ENCODE results near the gene TSPAN9. TPM values are rescaled to one million over a fixed set of nuclear protein-coding genes. Genes with fewer than 3 reads are reported as not detected.

The TSPAN9 gene
- total RNA-seq, 1 experiment from 2014 or later, result 13.2 TPM

- Histone ChIP-seq H2AFZ (ENCODE audit: low read depth, low read length, poor library complexity, severe bottlenecking) (no peak overlapping the region), H3K9ac (ENCODE audit: low read length) (no peak overlapping the region), H3K4me1 (ENCODE audit: control insufficient read depth in 1 of 2, insufficient read depth in 2 of 2, low read length in 2 of 2) (no peaks in the 10 kb centered on the region), H3K4me3 (replicated peaks in 1 of 2; ENCODE audit: low read depth in 1 of 2, low read length in 2 of 2) (no peak overlapping the region), H3K4me2 (ENCODE audit: low read length) (no peak overlapping the region), H3K9me3 (ENCODE audit: control insufficient read depth in 1 of 2, insufficient read depth in 1 of 2, low read depth in 1 of 2, low read length in 2 of 2) (no peaks in the 10 kb centered on the region), H4K20me1 (ENCODE audit: insufficient read depth) (no peaks in the 10 kb centered on the region), H3K36me3 (ENCODE audit: control insufficient read depth in 1 of 2, insufficient read depth in 2 of 2, low read length in 2 of 2) (no peaks in the 10 kb centered on the region), H3K27ac (ENCODE audit: low read depth, low read length) (no peak overlapping the region), H3K79me2 (ENCODE audit: insufficient read depth, low read length) (no peaks in the 10 kb centered on the region), H3K9me2 (ENCODE audit: insufficient read depth) (no peaks in the 10 kb centered on the region), H3K27me3 (ENCODE audit: insufficient read depth, low read length) (no peaks in the 10 kb centered on the region)
- ATAC-seq, result no peak
- intact Hi-C loops (cut with micrococcal nuclease), result no loop called here
- no TSS peak for BruUV-seq (replicated peaks)
- CTCF ChIA-PET, result no interaction called here
- RAD21 ChIA-PET (ENCODE audit: low non-redundant PET in 1 of 2, low total read pairs in 2 of 2, uncharacterized antibody in 2 of 2, unreplicated experiment in 2 of 2), result no interaction called here
- no peak for DNase-seq (ENCODE audit: low read depth, low spot score)
- POLR2A ChIA-PET, result no interaction called here
- TF ChIP-seq EGR1 (IDR thresholded peaks at IDR 0.05; ENCODE audit: low read depth), result no peak
- TF ChIP-seq CBX3 (IDR thresholded peaks at IDR 0.05; ENCODE audit: low read depth), result no peak
- no peak for TF ChIP-seq SIN3A (IDR thresholded peaks at IDR 0.05; ENCODE audit: low read depth)
- TF ChIP-seq EZH2phosphoT487 (IDR thresholded peaks at IDR 0.05; ENCODE audit: borderline replicate concordance), result no peak
- TF ChIP-seq ZBTB33 (IDR thresholded peaks at IDR 0.05; ENCODE audit: extremely low read depth, insufficient replicate concordance, low read length), result no peak
- no peak for TF ChIP-seq SP1 (IDR thresholded peaks at IDR 0.05; ENCODE audit: low read depth)
Measured at GRCh38 chr12:3250576-3250975, 173.4 kb downstream of the TSPAN9 start.

- no peak for ATAC-seq
- Histone ChIP-seq H3K4me3 (replicated peaks in 1 of 2; ENCODE audit: low read depth in 1 of 2, low read length in 2 of 2) (no peak overlapping the region), H2AFZ (ENCODE audit: low read depth, low read length, poor library complexity, severe bottlenecking) (no peak overlapping the region), H3K9me3 (ENCODE audit: control insufficient read depth in 1 of 2, insufficient read depth in 1 of 2, low read depth in 1 of 2, low read length in 2 of 2) (no peaks in the 10 kb centered on the region), H4K20me1 (ENCODE audit: insufficient read depth) (no peaks in the 10 kb centered on the region), H3K9me2 (ENCODE audit: insufficient read depth) (no peaks in the 10 kb centered on the region), H3K4me1 (ENCODE audit: control insufficient read depth in 1 of 2, insufficient read depth in 2 of 2, low read length in 2 of 2) (no peaks in the 10 kb centered on the region), H3K36me3 (ENCODE audit: control insufficient read depth in 1 of 2, insufficient read depth in 2 of 2, low read length in 2 of 2) (no peaks in the 10 kb centered on the region), H3K9ac (ENCODE audit: low read length) (no peak overlapping the region), H3K27ac (ENCODE audit: low read depth, low read length) (no peak overlapping the region), H3K79me2 (ENCODE audit: insufficient read depth, low read length) (no peaks in the 10 kb centered on the region), H3K27me3 (ENCODE audit: insufficient read depth, low read length) (no peaks in the 10 kb centered on the region), H3K4me2 (ENCODE audit: low read length) (no peak overlapping the region)
- CTCF ChIA-PET, result no interaction called here
- RAD21 ChIA-PET (ENCODE audit: low non-redundant PET in 1 of 2, low total read pairs in 2 of 2, uncharacterized antibody in 2 of 2, unreplicated experiment in 2 of 2), result no interaction called here
- no peak for DNase-seq (ENCODE audit: low read depth, low spot score)
- POLR2A ChIA-PET, result no interaction called here
- no TSS peak for BruUV-seq (replicated peaks)
- TF ChIP-seq YY1 (IDR thresholded peaks at IDR 0.05; ENCODE audit: extremely low read depth, insufficient replicate concordance, low read depth, low read length) (no peak), ELF1 (IDR thresholded peaks at IDR 0.05; ENCODE audit: borderline replicate concordance, low read depth) (no peak), REST (IDR thresholded peaks at IDR 0.05; ENCODE audit: low read depth) (no peak), MAX (IDR thresholded peaks at IDR 0.05) (no peak), SP1 (IDR thresholded peaks at IDR 0.05; ENCODE audit: low read depth) (no peak), CTCF (IDR thresholded peaks at IDR 0.05 in 2 of 3, conservative IDR thresholded peaks at IDR 0.05 in 1 of 3; ENCODE audit: borderline replicate concordance in 1 of 3, insufficient read depth in 1 of 3, low read depth in 2 of 3, low read length in 2 of 3) (no peak), FOSL1 (IDR thresholded peaks at IDR 0.05; ENCODE audit: low read depth) (no peak), EGR1 (IDR thresholded peaks at IDR 0.05; ENCODE audit: low read depth) (no peak)
- intact Hi-C loops (cut with micrococcal nuclease), result no loop called here
Measured at GRCh38 chr12:3251067-3251466, 173.9 kb downstream of the TSPAN9 start.

Measured in HCT116 (cell line).